Measurements from ENCODE around the gene IER5. TPM values are rescaled to one million over a fixed set of nuclear protein-coding genes. Genes with fewer than 3 reads are reported as not detected.

Gene IER5
- total and polyA plus RNA-seq, 2 experiments from 2014 or later, result 8.1 to 38.5 TPM

- no peak overlapping the region for H3K9ac ChIP-seq
- no peak for DNase-seq
- 76 to 79% methylated on average over 8 of the region's 8 CpGs for WGBS, 2 experiments (ENCODE audit: low coverage in 1 of 2, low lambda C conversion rate in 2 of 2, missing lambda C conversion rate in 2 of 2)
- in situ Hi-C loops (cut with MboI), result no loop called here
- no peaks in the 10 kb centered on the region for H3K27me3 ChIP-seq (replicated peaks; ENCODE audit: insufficient read depth)
- H2AFZ ChIP-seq, result no peak overlapping the region
- peaks cover 80% of the 10 kb centered on the region for H3K4me1 ChIP-seq (ENCODE audit: insufficient read depth)
- H3K9me3 ChIP-seq (ENCODE audit: low read depth), result no peaks in the 10 kb centered on the region
- no peaks in the 10 kb centered on the region for H3K9me2 ChIP-seq (ENCODE audit: insufficient read depth)
- H4K20me1 ChIP-seq (ENCODE audit: insufficient read depth), result no peaks in the 10 kb centered on the region; the same call in 1 of the 2 replicates
- H3K36me3 ChIP-seq (ENCODE audit: low read depth), result peaks cover 26% of the 10 kb centered on the region; the same call in 1 of the 2 replicates
- H3K4me3 ChIP-seq, result no peak overlapping the region
- TF ChIP-seq EZH2phosphoT487 (IDR thresholded peaks at IDR 0.05; ENCODE audit: insufficient read depth, low read depth) (no peak), EZH2 (IDR thresholded peaks at IDR 0.05; ENCODE audit: insufficient read depth, poor library complexity, severe bottlenecking) (no peak)
- H3K27ac ChIP-seq, result peak overlapping the region; percentile 84
- peaks cover 37% of the 10 kb centered on the region for H3K79me2 ChIP-seq (ENCODE audit: insufficient read depth)
- peaks cover 92% of the 10 kb centered on the region for H3F3A ChIP-seq (ENCODE audit: insufficient read depth)
- H3K4me2 ChIP-seq (ENCODE audit: unreplicated experiment), result peak overlapping the region; percentile 76
Observed at GRCh38 chr1:181095260-181095659, 6.8 kb downstream of the IER5 start.

DNA sequence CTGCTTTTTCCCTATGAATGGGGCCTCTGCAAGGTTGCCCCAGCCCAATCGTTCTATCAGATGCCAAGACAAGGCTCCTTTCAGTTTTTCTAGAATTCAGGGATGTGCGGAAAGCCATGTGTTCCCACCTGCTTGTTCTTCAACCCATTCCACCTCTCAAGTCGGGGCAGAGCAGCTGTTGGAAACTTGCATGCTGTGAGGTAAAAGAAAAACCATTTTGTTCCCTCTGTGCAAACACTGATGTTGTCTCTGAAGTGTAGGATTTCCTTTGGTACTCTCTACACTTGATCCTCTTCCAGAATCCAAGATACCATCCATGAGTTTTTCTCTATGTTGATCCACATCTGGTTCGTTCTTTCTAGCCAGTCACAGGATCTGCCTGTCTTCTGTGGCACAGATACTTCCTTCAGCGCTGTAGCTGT lies 7.3 kb downstream of the IER5 start:
- Histone ChIP-seq H3K9ac (peak overlapping the region; percentile 60), H3K36me3 (ENCODE audit: low read depth) (peaks cover 21% of the 10 kb centered on the region; the same call in 1 of the 2 replicates), H3K9me2 (ENCODE audit: insufficient read depth) (no peaks in the 10 kb centered on the region), H3K4me1 (ENCODE audit: insufficient read depth) (peaks cover 86% of the 10 kb centered on the region), H3K4me2 (ENCODE audit: unreplicated experiment) (peak overlapping the region; percentile 76), H3F3A (ENCODE audit: insufficient read depth) (peaks cover 92% of the 10 kb centered on the region), H2AFZ (no peak overlapping the region), H3K27ac (peak overlapping the region; percentile 84), H3K4me3 (peak overlapping the region; percentile 44), H3K9me3 (ENCODE audit: low read depth) (no peaks in the 10 kb centered on the region), H3K79me2 (ENCODE audit: insufficient read depth) (peaks cover 32% of the 10 kb centered on the region), H4K20me1 (ENCODE audit: insufficient read depth) (no peaks in the 10 kb centered on the region; the same call in 1 of the 2 replicates), H3K27me3 (replicated peaks; ENCODE audit: insufficient read depth) (no peaks in the 10 kb centered on the region)
- no peak for TF ChIP-seq EZH2 (IDR thresholded peaks at IDR 0.05; ENCODE audit: insufficient read depth, poor library complexity, severe bottlenecking)
- no peak for TF ChIP-seq EZH2phosphoT487 (IDR thresholded peaks at IDR 0.05; ENCODE audit: insufficient read depth, low read depth)
- in situ Hi-C loops (cut with MboI), result no loop called here
- WGBS, 2 experiments (ENCODE audit: low coverage in 1 of 2, low lambda C conversion rate in 2 of 2, missing lambda C conversion rate in 2 of 2), result 15 to 16% methylated on average over 5 of the region's 5 CpGs
- no peak for DNase-seq

DNA sequence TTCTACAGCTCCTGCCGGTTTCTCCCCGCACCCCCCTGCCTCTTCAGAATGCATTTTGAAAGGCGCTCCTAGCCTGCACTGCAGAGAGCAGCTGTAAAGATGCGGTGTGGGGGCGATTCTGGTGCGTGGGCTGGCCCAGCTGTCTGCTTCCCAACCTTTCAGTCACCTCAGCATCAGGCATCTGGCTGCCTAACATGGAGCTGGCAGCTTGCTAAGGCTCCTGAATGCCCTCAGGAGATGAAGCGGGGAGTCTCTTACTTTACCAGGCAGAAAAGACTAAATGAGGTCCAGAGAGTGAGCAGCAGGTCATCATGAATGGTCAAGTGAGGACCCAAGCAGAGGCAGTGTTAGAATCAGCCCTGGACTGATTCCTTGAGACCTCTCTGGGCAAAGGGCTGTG lies 8.7 kb downstream of the IER5 start:
- 34 to 35% methylated on average over 7 of the region's 7 CpGs for WGBS, 2 experiments (ENCODE audit: low coverage in 1 of 2, low lambda C conversion rate in 2 of 2, missing lambda C conversion rate in 2 of 2)

GRCh38 chr1:181099152-181100014 lies 10.9 kb downstream of the IER5 start:
- peak; percentile 58 for DNase-seq
- no peak for TF ChIP-seq EZH2 (IDR thresholded peaks at IDR 0.05; ENCODE audit: insufficient read depth, poor library complexity, severe bottlenecking)
- TF ChIP-seq EZH2phosphoT487 (IDR thresholded peaks at IDR 0.05; ENCODE audit: insufficient read depth, low read depth), result no peak
- in situ Hi-C loops (cut with MboI), result no loop called here
- no peaks in the 10 kb centered on the region for H3K27me3 ChIP-seq (replicated peaks; ENCODE audit: insufficient read depth)
- peak overlapping the region; percentile 63 for H3K27ac ChIP-seq
- H3K9me2 ChIP-seq (ENCODE audit: insufficient read depth), result no peaks in the 10 kb centered on the region
- H3K36me3 ChIP-seq (ENCODE audit: low read depth), result no peaks in the 10 kb centered on the region
- H3K4me2 ChIP-seq (ENCODE audit: unreplicated experiment), result peak overlapping the region; percentile 56
- H4K20me1 ChIP-seq (ENCODE audit: insufficient read depth), result no peaks in the 10 kb centered on the region
- peaks cover 78% of the 10 kb centered on the region for H3F3A ChIP-seq (ENCODE audit: insufficient read depth)
- WGBS, 2 experiments (ENCODE audit: low coverage in 1 of 2, low lambda C conversion rate in 2 of 2, missing lambda C conversion rate in 2 of 2), result 34% methylated on average over 11 of the region's 11 CpGs
- H3K4me3 ChIP-seq, result peak overlapping the region; percentile 30
- peaks cover 80% of the 10 kb centered on the region for H3K4me1 ChIP-seq (ENCODE audit: insufficient read depth)
- H3K9ac ChIP-seq, result peak overlapping the region; percentile 44
- peak overlapping the region; percentile 64; the same call in 1 of the 2 replicates for H2AFZ ChIP-seq
- peaks cover 19% of the 10 kb centered on the region; the same call in 1 of the 2 replicates for H3K79me2 ChIP-seq (ENCODE audit: insufficient read depth)
- H3K9me3 ChIP-seq (ENCODE audit: low read depth), result no peaks in the 10 kb centered on the region

More for the DNA sequence above, 8.7 kb downstream of the IER5 start:
- no peak overlapping the region for H3K27ac ChIP-seq
- H4K20me1 ChIP-seq (ENCODE audit: insufficient read depth), result no peaks in the 10 kb centered on the region; the same call in 1 of the 2 replicates
- TF ChIP-seq EZH2phosphoT487 (IDR thresholded peaks at IDR 0.05; ENCODE audit: insufficient read depth, low read depth), result no peak
- TF ChIP-seq EZH2 (IDR thresholded peaks at IDR 0.05; ENCODE audit: insufficient read depth, poor library complexity, severe bottlenecking), result no peak
- peaks cover 87% of the 10 kb centered on the region for H3K4me1 ChIP-seq (ENCODE audit: insufficient read depth)
- H3K4me3 ChIP-seq, result no peak overlapping the region
- peaks cover 9% of the 10 kb centered on the region; the same call in 1 of the 2 replicates for H3K36me3 ChIP-seq (ENCODE audit: low read depth)
- no peaks in the 10 kb centered on the region for H3K9me2 ChIP-seq (ENCODE audit: insufficient read depth)
- in situ Hi-C loops (cut with MboI), result no loop called here
- peak; percentile 41 for DNase-seq
- H2AFZ ChIP-seq, result no peak overlapping the region
- H3K4me2 ChIP-seq (ENCODE audit: unreplicated experiment), result peak overlapping the region; percentile 76
- peaks cover 87% of the 10 kb centered on the region for H3F3A ChIP-seq (ENCODE audit: insufficient read depth)
- peaks cover 17% of the 10 kb centered on the region for H3K79me2 ChIP-seq (ENCODE audit: insufficient read depth)
- H3K27me3 ChIP-seq (replicated peaks; ENCODE audit: insufficient read depth), result no peaks in the 10 kb centered on the region
- H3K9ac ChIP-seq, result no peak overlapping the region
- H3K9me3 ChIP-seq (ENCODE audit: low read depth), result no peaks in the 10 kb centered on the region
